Gastroesophageal sphincter (tissue), 3 donors: ENCODE results near the gene C11orf98.

ENCODE experiments used
- EP300 ChIP-seq: sonication (generic); formaldehyde crosslinking; IDR thresholded peaks from one replicate; pipeline ENCODE4 v1.6.1; 2017; ENCODE audit warnings: antibody characterized with exemption, mild to moderate bottlenecking
- POLR2A ChIP-seq, 2 donors: fragments of 450-650 bp; IDR thresholded peaks; one replicate each; pipeline ENCODE4 v1.6.1; 2017; ENCODE audit warnings: antibody characterized with exemption in 2 of 2, mild to moderate bottlenecking in 2 of 2, moderate library complexity in 1 of 2
- POLR2AphosphoS5 ChIP-seq: sonication (generic); formaldehyde crosslinking; IDR thresholded peaks from one replicate; pipeline ENCODE4 v1.6.1; 2017; ENCODE audit warnings: antibody characterized with exemption
- TF ChIP-seq, protein P1 (sequence below), 4 experiments: fragments of 200-600 bp in 2 of 4; fragments of 450-650 bp in 2 of 4; sonication (generic) in 1 of 4; IDR thresholded peaks; one replicate each; pipeline ENCODE4 v1.5.1; 2017 to 2019; ENCODE audit warnings: antibody characterized with exemption in 4 of 4, mild to moderate bottlenecking in 2 of 4, moderate library complexity in 2 of 4

DNA sequence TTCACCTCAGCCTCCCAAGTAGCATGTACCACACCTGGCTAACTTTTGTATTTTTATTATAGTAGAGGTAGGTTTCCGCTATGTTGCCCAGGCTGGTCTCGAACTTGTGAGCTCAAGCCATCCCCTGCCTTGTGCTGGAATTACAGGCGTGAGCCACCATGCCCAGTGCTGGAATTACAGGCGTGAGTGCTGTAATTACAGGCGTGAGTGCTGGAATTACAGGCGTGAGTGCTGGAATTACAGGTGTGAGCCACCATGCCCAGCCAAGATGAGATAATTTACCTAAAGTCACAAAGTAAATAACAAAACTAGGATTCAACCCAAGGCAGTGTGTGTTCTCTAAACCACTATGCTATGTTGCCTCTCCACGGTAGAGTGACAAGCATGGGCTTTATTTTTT lies 17.5 kb upstream of the C11orf98 start:
- TF ChIP-seq, protein P1, sequence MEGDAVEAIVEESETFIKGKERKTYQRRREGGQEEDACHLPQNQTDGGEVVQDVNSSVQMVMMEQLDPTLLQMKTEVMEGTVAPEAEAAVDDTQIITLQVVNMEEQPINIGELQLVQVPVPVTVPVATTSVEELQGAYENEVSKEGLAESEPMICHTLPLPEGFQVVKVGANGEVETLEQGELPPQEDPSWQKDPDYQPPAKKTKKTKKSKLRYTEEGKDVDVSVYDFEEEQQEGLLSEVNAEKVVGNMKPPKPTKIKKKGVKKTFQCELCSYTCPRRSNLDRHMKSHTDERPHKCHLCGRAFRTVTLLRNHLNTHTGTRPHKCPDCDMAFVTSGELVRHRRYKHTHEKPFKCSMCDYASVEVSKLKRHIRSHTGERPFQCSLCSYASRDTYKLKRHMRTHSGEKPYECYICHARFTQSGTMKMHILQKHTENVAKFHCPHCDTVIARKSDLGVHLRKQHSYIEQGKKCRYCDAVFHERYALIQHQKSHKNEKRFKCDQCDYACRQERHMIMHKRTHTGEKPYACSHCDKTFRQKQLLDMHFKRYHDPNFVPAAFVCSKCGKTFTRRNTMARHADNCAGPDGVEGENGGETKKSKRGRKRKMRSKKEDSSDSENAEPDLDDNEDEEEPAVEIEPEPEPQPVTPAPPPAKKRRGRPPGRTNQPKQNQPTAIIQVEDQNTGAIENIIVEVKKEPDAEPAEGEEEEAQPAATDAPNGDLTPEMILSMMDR (IDR thresholded peaks at IDR 0.05), result no peak
- TF ChIP-seq POLR2A (IDR thresholded peaks at IDR 0.05), result no peak
- no peak for TF ChIP-seq POLR2AphosphoS5
- no peak for TF ChIP-seq EP300
